Activated CD8-positive, alpha-beta memory T cell treated with anti-CD3 and anti-CD28 coated beads for 1 hour (primary cell): ENCODE measurements around the gene MLANA.
A peak's percentile ranks its signal among the peaks of the same experiment; 100 is the strongest.
"Not testable (repeated sequence)": the region's sequence is repeated elsewhere in the genome, so short reads cannot be mapped to it uniquely, and the experiment has no call there.

ENCODE experiments used
- DNase-seq, 2 donors: peaks; one replicate each; pipeline ENCODE4 v3.0.0-alpha.2; 2020; ENCODE audit warnings: low read depth in 1 of 2; ENCODE audit errors: extremely low read depth in 1 of 2

The MLANA gene

GRCh38 chr9:5869315-5870019 lies 21.2 kb upstream of the MLANA start:
- DNase-seq = no peak

DNA sequence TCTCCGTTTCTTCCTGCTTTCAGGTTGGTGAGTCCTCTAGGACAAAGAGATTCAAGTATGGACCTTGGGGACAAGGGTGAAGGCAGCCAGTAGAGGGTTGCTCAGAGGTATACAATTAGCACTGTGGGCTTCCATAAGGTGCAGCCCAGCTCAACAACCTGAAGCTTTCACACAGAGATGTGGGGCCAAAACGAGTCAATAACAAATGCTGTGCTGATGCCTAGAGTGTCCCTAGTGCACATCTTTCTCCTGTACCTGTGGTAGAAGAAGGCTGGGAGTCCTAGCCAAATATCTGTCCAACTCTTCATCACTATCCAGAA lies 20.7 kb upstream of the MLANA start:
- DNase-seq = no peak

DNA sequence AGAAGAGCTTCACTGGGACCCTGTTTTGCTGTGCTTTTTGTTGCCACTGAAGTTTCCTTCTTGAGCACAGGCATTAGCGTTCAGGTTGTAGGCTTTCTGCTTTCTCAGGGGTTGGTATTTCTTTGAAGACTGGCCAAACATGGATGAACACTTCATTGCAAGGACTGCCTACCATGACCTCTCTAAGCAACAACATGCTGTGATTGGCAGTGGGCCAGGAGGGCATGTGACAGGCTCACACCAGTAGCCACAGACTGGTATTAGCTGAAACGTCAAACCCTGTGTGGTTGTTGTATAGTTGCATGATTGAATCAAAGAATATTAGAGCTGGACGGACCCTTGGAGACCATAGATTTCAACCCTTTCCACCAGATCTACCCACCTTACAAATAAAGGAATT lies 20.0 kb upstream of the MLANA start:
- no peak for DNase-seq

DNA sequence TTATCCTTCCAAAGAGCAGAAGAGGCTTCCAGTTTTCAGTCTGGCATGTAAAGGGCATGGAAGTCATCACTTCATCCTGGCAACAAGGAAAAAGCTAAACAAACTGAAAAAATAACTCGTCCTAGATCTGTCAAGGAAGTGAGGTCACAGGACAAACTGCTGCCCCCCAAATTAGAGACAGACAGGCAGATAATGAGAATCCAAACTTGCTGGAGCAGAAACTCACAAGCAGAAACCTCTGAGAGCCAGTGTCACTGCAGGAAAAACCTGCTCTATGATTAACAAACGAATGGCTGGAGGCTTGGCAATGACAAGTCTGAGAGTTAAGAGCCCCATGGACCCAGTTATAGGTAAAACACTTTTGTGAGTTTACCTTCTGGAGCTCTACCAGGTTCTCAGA lies 18.9 kb upstream of the MLANA start:
- DNase-seq = no peak

DNA sequence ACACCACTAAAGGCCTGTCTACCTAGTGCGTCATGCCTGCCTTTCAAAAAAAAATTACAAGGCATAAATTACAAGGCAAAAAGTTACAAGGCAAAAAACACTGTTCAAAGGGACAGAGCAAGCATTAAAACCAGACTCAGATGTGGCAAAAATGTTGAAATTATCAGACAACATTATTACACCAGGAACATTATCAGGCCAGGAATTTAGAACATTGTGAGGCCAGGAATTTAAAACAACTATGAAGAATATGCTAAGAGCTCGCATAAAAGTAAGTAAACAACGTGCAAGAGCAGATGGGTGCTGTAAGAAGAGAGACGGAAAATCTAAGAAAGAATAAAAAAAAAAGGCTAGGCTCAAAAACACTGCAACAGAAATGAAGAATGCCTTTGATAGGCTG lies 18.2 kb upstream of the MLANA start:
- DNase-seq = no peak

GRCh38 chr9:5873439-5873838 lies 17.2 kb upstream of the MLANA start:
- DNase-seq = no peak

DNA sequence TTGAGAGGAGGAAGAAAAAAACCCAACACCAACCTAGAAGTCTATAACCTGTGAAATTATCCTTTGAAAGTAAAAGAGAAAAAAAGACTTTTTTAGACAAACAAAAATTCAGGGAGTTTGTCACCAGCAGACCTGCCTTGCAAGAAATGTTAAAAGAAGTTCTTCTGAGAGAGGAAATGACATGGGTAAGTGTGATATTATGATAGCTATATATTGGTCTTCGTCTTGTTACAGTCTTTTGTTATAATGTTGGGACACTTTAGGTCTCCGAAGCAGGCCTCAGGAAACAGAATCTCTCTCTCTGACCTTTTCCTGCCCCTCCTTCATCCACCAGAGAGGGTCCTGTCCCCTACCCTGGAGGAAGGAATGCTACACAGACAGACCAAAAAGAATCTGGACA lies 16.6 kb upstream of the MLANA start:
- no peak for DNase-seq

DNA sequence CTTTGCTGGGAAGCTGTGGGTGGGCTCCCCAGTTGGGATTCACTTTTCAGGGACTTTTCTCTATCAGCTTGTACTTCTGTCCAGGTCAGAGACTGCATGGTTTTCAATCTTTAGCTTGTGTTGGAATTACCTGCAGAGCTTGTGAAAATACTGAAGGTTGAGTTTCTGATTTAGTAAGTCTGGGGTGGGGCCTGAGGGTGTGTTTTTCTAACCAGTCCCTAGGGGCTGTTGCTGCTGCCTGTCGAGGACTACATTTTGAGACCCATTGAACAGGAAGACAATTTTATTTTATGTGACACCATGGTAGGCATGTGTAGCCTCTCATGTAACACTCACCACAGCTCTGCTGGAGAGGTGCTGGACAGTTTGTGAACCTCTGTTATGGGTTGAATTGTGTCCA lies 14.7 kb upstream of the MLANA start:
- no peak for DNase-seq

- DNase-seq = no peak
These were observed 14.0 kb upstream of the MLANA start for GRCh38 chr9:5876711-5877110.

- DNase-seq = no peak
These were observed 11.1 kb upstream of the MLANA start for GRCh38 chr9:5879419-5880181.

GRCh38 chr9:5882244-5883012 lies 8.3 kb upstream of the MLANA start:
- DNase-seq = not testable (repeated sequence)

GRCh38 chr9:5884191-5884590 lies 6.5 kb upstream of the MLANA start:
- DNase-seq = no peak

DNA sequence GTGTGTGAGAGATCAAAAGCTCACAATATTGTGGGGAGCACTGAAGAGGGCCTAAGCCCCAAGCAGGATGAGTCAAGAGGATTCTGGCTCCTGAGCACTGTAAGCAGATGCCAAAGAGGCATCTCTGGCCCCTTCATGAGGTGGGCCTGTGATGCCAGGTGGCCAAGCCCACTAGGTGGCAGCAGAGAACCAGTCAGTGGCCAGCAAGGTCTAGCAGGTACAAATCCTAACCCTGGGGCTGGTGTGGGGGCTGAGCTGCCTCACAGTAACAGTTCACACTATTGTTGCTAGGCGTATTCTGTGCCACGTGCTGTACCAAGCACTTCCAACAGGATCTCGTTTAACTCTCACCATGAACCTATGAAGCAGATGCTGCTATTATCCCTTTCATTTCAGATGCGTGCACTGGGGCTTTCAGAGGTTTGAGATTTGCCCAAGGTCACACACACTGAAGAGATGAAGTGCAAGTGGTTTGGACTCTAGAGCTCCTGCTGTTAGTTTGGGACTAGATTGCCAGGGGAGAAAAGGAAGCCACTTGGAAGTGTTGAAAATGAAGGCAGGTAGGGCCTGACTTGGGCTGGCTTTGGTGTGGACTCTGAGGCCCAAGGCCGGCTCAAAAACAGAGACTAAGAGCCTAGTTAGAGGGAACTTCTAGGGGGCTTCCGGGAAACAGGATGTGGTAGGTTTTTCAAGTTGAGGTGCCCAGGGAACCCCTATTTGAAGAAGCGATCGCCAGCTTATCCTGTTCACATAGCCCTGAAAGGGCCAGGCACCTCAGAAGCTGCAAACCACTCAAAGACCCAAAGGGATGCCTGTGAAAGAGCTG lies 4.4 kb upstream of the MLANA start:
- DNase-seq = peak; percentile 48 to 65

DNA sequence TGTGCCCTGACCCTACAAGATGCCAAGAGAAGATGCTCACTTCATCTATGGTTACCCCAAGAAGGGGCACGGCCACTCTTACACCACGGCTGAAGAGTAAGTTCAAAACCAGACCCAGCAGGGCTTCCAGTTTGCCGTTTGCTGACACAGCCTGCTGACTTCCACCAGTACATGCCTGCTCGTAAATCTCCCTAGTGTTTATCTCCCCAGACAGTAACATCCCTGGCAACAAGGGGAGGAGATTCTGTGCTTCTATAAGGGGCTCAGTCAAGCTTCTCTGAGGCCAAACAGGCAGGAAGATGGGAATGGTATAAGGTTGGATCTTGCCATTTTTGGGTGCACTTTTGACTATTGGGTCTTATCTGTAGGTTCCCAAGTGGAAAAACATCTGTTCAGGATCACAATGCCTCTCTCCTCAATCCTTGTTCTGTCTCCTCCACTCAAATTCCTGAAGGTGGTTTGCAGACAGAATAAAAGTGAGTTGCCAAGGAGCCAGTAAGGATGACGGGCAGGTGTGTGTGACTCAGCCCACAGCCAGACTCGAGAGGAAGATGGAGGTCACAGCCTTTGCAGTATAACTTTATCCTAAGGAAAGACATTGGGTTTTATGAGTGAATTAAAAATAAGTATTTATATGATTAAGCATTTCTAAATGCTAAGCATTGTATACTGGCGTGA lies 1.9 kb downstream of the MLANA start:
- DNase-seq = no peak

- no peak for DNase-seq
These were observed 2.4 kb downstream of the MLANA start for GRCh38 chr9:5893134-5893505.

DNA sequence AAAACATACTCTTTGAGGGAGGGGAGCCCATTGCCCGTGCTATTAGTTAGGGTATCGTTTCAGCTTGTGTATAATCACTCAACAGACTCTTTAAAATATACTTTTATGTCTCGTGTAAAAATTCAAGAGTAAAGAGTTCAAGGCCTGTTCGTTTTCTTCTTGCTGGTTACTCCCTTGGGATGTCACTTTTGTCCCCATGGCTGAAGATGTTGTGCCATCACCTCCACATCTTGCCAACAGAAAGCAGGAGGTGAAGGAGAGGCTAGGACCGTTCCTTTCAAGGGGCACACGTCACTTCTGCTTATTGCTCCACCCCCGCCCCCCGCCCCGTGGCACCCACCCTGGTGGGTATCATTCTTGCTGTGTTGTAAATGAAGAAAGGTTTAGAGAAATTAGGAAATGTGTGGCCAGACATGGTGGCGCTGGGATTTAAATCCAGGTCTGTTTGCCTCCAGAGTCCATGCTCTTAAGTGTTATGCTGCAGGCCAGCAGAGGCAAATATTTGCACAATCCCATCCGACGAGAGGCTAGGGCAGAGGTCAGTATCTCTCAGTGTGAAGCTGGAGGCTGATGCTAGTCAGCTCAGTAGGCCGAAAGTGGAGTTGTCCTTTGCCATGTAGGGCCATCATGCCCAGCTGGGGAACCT lies 3.0 kb downstream of the MLANA start:
- no peak for DNase-seq

DNA sequence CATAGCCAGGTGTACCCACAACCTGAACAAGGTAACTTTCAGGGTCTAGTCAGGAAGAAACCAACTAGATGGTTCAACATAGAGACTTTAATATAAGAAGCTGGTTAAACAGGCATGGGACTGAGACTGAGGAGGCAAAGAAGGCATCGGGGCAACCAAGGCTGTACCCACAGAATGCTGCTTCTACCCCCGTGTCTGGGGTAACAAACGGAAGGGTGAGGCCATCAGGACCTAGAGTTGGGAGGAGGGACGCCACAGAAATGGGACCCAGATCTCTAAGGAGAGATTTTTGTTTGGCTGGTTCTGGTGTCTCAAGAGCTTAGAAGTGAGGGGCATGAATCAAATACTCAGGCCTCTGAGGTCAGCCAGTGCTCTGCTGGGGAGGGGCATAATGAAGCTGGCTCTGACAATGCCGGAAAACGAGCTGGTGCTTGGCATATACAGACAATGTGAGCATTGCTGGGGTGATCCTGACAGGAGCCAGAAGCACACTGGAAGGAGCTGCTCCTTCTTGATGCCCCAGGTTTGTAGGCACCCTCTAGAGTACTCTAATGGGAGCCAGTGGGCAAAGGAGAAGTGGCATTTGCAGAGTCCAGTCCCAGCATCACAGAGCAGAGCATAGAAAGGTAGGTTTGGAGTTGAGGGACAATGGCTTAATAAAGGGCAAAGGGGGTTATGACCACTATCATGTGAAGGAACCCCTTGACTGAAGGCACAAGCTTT lies 3.7 kb downstream of the MLANA start:
- no peak for DNase-seq

- DNase-seq = no peak
These were observed 5.1 kb downstream of the MLANA start for GRCh38 chr9:5895782-5896181.

- no peak for DNase-seq
These were observed 6.2 kb downstream of the MLANA start for GRCh38 chr9:5896863-5897262.
